ENCODE results near the gene IP6K1.

DNA sequence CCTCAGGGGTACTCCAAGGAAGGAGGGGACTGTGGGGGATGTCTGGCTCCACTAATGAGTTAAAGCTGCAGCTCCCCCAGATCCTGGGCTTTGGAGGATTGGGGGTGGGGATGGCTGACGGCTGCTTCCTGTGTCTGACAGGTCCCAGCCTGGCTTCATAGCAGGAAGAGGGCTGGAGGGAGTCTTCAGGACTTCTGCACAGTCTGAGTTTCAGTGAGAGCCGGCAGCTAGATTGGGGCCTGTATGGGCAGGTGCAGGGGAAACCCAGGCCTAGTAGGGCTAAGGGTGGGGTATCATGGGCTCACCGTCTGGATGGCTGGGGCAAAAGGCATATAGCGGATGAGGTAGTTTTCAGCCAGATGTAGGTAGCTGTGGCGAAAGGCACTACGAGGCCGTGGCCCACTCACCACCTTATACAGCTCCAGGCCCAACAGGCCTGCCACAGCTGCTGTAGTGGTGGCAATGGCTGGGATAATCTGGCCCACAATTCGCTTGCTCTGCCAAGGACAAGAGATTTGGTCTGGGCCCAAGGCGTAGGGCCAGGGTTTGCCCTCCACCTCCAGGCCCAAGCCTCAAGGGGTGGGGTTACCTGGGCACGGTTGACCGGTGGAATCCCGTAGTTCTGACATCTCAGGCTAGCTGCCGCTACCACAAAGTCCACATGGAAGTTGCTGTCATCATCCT, 21.2 kb upstream of the IP6K1 start:
- TF ChIP-seq, protein P1, sequence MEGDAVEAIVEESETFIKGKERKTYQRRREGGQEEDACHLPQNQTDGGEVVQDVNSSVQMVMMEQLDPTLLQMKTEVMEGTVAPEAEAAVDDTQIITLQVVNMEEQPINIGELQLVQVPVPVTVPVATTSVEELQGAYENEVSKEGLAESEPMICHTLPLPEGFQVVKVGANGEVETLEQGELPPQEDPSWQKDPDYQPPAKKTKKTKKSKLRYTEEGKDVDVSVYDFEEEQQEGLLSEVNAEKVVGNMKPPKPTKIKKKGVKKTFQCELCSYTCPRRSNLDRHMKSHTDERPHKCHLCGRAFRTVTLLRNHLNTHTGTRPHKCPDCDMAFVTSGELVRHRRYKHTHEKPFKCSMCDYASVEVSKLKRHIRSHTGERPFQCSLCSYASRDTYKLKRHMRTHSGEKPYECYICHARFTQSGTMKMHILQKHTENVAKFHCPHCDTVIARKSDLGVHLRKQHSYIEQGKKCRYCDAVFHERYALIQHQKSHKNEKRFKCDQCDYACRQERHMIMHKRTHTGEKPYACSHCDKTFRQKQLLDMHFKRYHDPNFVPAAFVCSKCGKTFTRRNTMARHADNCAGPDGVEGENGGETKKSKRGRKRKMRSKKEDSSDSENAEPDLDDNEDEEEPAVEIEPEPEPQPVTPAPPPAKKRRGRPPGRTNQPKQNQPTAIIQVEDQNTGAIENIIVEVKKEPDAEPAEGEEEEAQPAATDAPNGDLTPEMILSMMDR (IDR thresholded peaks at IDR 0.05), result no peak
- TF ChIP-seq POLR2A (IDR thresholded peaks at IDR 0.05), result no peak
